ENCODE data around the gene PPP1R1A.

DNA sequence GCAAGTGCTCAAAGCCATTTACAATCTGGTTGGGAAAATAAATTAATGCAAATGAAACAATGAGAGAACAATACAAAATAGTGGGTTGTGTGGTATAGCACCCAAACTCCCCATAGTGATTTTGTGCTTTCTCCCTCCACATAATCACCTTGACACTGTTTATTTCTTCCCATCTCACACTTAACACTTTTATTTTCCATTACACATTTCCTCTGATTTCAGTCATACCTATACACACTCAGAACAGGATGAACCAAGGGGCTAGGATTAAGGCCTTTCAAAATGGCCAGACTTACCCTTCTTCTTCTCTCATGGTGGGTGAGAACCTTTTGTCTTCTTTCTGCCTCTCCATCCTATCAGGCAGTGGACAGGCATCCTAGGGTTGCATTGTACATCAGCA, 53.0 kb downstream of the PPP1R1A start:
- TF ChIP-seq, protein P1, sequence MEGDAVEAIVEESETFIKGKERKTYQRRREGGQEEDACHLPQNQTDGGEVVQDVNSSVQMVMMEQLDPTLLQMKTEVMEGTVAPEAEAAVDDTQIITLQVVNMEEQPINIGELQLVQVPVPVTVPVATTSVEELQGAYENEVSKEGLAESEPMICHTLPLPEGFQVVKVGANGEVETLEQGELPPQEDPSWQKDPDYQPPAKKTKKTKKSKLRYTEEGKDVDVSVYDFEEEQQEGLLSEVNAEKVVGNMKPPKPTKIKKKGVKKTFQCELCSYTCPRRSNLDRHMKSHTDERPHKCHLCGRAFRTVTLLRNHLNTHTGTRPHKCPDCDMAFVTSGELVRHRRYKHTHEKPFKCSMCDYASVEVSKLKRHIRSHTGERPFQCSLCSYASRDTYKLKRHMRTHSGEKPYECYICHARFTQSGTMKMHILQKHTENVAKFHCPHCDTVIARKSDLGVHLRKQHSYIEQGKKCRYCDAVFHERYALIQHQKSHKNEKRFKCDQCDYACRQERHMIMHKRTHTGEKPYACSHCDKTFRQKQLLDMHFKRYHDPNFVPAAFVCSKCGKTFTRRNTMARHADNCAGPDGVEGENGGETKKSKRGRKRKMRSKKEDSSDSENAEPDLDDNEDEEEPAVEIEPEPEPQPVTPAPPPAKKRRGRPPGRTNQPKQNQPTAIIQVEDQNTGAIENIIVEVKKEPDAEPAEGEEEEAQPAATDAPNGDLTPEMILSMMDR (IDR thresholded peaks at IDR 0.05), result no peak
- no peak for TF ChIP-seq EZH2 (IDR thresholded peaks at IDR 0.05)
- no peak for TF ChIP-seq EZH2phosphoT487 (IDR thresholded peaks at IDR 0.05)

All from neural progenitor cell (in vitro differentiated cells).